PC-3 (cell line): Measurements from ENCODE around the gene ZNF407. TPM values are rescaled to one million over a fixed set of nuclear protein-coding genes. Genes with fewer than 3 reads are reported as not detected.

Experiments
- ATAC-seq: fragments of 200-7000 bp; cut with Tn5 transposase; 2 replicates; pipeline ENCODE4 v1.9.1; 2020; ENCODE audit warnings: mild to moderate bottlenecking, moderate library complexity
- BruUV-seq: library from RNA; stranded (reverse); fragments of 400-500 nt; replicated peaks from 2 replicates; lab custom pipeline; 2021; lab: Mats Ljungman, UMichigan
- CTCF ChIA-PET: fragments of 300-600 bp; sonication (Branson Sonifier 250); formaldehyde crosslinking; loops from one replicate; lab custom pipeline; 2022; ENCODE audit warnings: antibody characterized with exemption; lab: Charles Lee
- POLR2A ChIA-PET: fragments of 300-600 bp; sonication (Branson Sonifier 250); formaldehyde crosslinking; loops from one replicate; lab custom pipeline; 2022; ENCODE audit warnings: antibody characterized with exemption; ENCODE audit not compliant: unreplicated experiment; lab: Charles Lee
- DNase-seq: peaks from one replicate; pipeline ENCODE4 v3.0.0-alpha.2; 2015
- H2AFZ ChIP-seq: fragments of 300-600 bp; sonication (generic); 2 replicates; pipeline ENCODE4 v1.6.0; 2016; ENCODE audit warnings: antibody characterized with exemption, low read length
- H3F3A ChIP-seq: fragments of 300-600 bp; sonication (generic); one replicate; pipeline ENCODE4 v1.6.0; 2017; ENCODE audit warnings: antibody characterized with exemption, low read length, control low read depth, mild to moderate bottlenecking; ENCODE audit not compliant: unreplicated experiment
- H3K27ac ChIP-seq: fragments of 300-600 bp; sonication (generic); 2 replicates; pipeline ENCODE4 v1.5.1; 2016; ENCODE audit warnings: mild to moderate bottlenecking, low read length
- H3K27me3 ChIP-seq: fragments of 300-600 bp; sonication (generic); 2 replicates; pipeline ENCODE4 v1.6.1; 2016; ENCODE audit warnings: low read length, mixed read lengths
- H3K36me3 ChIP-seq: fragments of 300-600 bp; sonication (generic); 2 replicates; pipeline ENCODE4 v1.6.1; 2016; ENCODE audit warnings: low read depth, mixed run types, low read length, mixed read lengths
- H3K4me1 ChIP-seq: fragments of 300-600 bp; sonication (generic); 2 replicates; pipeline ENCODE4 v1.5.1; 2016; ENCODE audit warnings: low read length; ENCODE audit not compliant: insufficient read depth
- H3K4me2 ChIP-seq: fragments of 300-600 bp; sonication (generic); 2 replicates; pipeline ENCODE4 v1.6.0; 2016; ENCODE audit warnings: low read length
- H3K4me3 ChIP-seq: fragments of 300-600 bp; sonication (generic); 2 replicates; pipeline ENCODE4 v1.5.1; 2016; ENCODE audit warnings: mild to moderate bottlenecking, low read length, mixed read lengths
- H3K79me2 ChIP-seq: fragments of 300-600 bp; sonication (generic); 2 replicates; pipeline ENCODE4 v1.6.1; 2017; ENCODE audit warnings: low read length, mixed read lengths
- H3K9ac ChIP-seq: fragments of 300-600 bp; sonication (generic); 2 replicates; pipeline ENCODE4 v1.6.0; 2016; ENCODE audit warnings: mild to moderate bottlenecking, low read length
- H3K9me2 ChIP-seq: fragments of 300-600 bp; sonication (generic); replicated peaks from 2 replicates; pipeline ENCODE4 v1.6.1; 2016; ENCODE audit warnings: mixed run types, low read length, mixed read lengths
- H3K9me3 ChIP-seq: fragments of 300-600 bp; sonication (generic); 2 replicates; pipeline ENCODE4 v1.6.1; 2016; ENCODE audit warnings: low read length, mixed read lengths
- H4K20me1 ChIP-seq: fragments of 300-600 bp; sonication (generic); 2 replicates; pipeline ENCODE4 v1.6.1; 2016; ENCODE audit warnings: low read length, mixed read lengths
- EZH2 ChIP-seq: fragments of 300-600 bp; sonication (generic); IDR thresholded peaks from one replicate; pipeline ENCODE4 v1.6.1; 2017; ENCODE audit warnings: antibody characterized with exemption, mild to moderate bottlenecking, low read length; ENCODE audit not compliant: unreplicated experiment
- EZH2phosphoT487 ChIP-seq: fragments of 300-600 bp; sonication (generic); IDR thresholded peaks from 2 replicates; pipeline ENCODE4 v1.6.1; 2018; ENCODE audit warnings: mild to moderate bottlenecking, antibody characterized with exemption, low read length, borderline replicate concordance
- intact Hi-C: fragments of 100-400 bp; cut with micrococcal nuclease; formaldehyde crosslinking; loops from 2 replicates; pipeline ENCODE4 v1.9.0; 2023
- total RNA-seq: library from RNA; depleted of rRNA; stranded (reverse); fragments of >200 nt; gene quantifications from 2 replicates; pipeline ENCODE4 v1.2.3, GENCODE V29; 2014
- TF ChIP-seq, protein P1 (sequence below): fragments of 300-600 bp; sonication (generic); conservative IDR thresholded peaks from 2 replicates; pipeline ENCODE4 v1.5.1; 2017; ENCODE audit warnings: antibody characterized with exemption, low read depth, mild to moderate bottlenecking, low read length

The ZNF407 gene
- total RNA-seq, 1 experiment from 2014 or later: 9.3 TPM

DNA sequence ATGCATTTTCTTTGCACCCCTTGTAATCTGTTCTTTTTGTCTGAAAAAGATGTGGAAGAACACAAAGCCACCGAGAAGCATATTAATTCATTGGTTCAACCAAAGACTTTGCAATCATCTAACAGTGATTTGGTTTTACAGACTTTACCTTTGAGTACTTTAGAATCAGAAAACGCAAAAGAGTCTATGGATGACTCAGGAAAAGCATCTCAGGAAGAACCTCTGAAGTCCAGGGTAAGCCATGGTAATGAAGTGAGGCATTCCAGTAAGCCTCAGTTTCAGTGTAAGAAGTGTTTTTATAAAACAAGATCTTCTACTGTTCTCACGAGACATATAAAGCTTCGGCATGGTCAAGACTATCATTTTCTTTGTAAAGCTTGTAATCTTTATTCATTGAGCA is 35.2 kb downstream of the ZNF407 start:
- DNase-seq (no peak), ATAC-seq (no peak)
- CTCF ChIA-PET: no interaction called here
- no peaks in the 10 kb centered on the region for H3K27me3 ChIP-seq
- H3F3A ChIP-seq: no peaks in the 10 kb centered on the region
- no peak overlapping the region for H3K4me3 ChIP-seq
- H2AFZ ChIP-seq: no peak overlapping the region
- no peaks in the 10 kb centered on the region for H4K20me1 ChIP-seq
- H3K4me2 ChIP-seq: no peak overlapping the region
- H3K79me2 ChIP-seq: peaks cover 3% of the 10 kb centered on the region; the same call in 1 of the 2 replicates
- no peaks in the 10 kb centered on the region for H3K9me3 ChIP-seq
- H3K36me3 ChIP-seq: peaks cover 9% of the 10 kb centered on the region; the same call in 1 of the 2 replicates
- no peaks in the 10 kb centered on the region for H3K9me2 ChIP-seq
- BruUV-seq: no TSS peak
- intact Hi-C loops: no loop called here
- POLR2A ChIA-PET: no interaction called here
- H3K9ac ChIP-seq: no peak overlapping the region
- no peak overlapping the region for H3K27ac ChIP-seq
- no peak for TF ChIP-seq EZH2phosphoT487
- no peak for TF ChIP-seq EZH2
- TF ChIP-seq, protein P1, sequence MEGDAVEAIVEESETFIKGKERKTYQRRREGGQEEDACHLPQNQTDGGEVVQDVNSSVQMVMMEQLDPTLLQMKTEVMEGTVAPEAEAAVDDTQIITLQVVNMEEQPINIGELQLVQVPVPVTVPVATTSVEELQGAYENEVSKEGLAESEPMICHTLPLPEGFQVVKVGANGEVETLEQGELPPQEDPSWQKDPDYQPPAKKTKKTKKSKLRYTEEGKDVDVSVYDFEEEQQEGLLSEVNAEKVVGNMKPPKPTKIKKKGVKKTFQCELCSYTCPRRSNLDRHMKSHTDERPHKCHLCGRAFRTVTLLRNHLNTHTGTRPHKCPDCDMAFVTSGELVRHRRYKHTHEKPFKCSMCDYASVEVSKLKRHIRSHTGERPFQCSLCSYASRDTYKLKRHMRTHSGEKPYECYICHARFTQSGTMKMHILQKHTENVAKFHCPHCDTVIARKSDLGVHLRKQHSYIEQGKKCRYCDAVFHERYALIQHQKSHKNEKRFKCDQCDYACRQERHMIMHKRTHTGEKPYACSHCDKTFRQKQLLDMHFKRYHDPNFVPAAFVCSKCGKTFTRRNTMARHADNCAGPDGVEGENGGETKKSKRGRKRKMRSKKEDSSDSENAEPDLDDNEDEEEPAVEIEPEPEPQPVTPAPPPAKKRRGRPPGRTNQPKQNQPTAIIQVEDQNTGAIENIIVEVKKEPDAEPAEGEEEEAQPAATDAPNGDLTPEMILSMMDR: no peak
- H3K4me1 ChIP-seq: peaks cover 15% of the 10 kb centered on the region; the same call in 1 of the 2 replicates

DNA sequence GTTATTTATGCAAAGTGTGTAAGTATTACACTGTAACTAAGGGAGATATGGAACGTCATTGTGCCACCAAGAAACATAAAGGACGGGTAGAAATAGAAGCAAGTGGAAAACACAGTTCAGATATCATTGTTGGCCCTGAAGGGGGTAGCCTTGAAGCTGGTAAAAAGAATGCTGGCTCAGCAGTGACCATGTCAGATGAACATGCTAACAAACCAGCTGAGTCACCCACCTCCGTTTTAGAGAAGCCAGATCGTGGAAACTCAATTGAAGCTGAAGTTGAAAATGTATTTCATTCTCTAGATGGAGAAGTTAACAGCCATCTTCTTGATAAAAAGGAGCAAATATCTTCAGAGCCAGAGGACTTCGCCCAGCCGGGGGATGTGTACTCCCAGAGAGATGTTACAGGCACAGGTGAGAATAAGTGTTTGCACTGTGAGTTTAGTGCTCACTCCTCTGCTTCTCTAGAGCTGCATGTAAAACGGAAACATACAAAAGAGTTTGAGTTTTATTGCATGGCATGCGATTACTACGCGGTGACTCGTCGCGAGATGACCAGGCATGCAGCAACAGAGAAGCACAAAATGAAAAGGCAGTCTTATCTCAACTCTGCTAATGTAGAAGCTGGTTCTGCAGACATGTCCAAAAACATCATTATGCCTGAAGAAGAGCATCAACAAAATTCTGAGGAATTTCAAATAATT is 36.1 kb downstream of the ZNF407 start:
- Histone ChIP-seq H3K9me3 (no peaks in the 10 kb centered on the region), H3K9me2 (no peaks in the 10 kb centered on the region), H4K20me1 (no peaks in the 10 kb centered on the region), H3F3A (no peaks in the 10 kb centered on the region), H2AFZ (no peak overlapping the region), H3K4me2 (peak overlapping the region; percentile 35), H3K27ac (0 out of 2 replicates have a peak overlapping the region, but pooled peaks have one; percentile 17), H3K9ac (no peak overlapping the region), H3K4me1 (peaks cover 15% of the 10 kb centered on the region; the same call in 1 of the 2 replicates), H3K79me2 (peaks cover 3% of the 10 kb centered on the region; the same call in 1 of the 2 replicates), H3K27me3 (no peaks in the 10 kb centered on the region), H3K36me3 (peaks cover 9% of the 10 kb centered on the region; the same call in 1 of the 2 replicates), H3K4me3 (no peak overlapping the region)
- peak; percentile 61 for DNase-seq
- peak; percentile 70 for ATAC-seq
- TF ChIP-seq EZH2: no peak
- TF ChIP-seq EZH2phosphoT487: no peak
- TF ChIP-seq, protein P1: no peak
- intact Hi-C loops: no loop called here
- POLR2A ChIA-PET: no interaction called here
- CTCF ChIA-PET: no interaction called here
- BruUV-seq: TSS peak; percentile 7

DNA sequence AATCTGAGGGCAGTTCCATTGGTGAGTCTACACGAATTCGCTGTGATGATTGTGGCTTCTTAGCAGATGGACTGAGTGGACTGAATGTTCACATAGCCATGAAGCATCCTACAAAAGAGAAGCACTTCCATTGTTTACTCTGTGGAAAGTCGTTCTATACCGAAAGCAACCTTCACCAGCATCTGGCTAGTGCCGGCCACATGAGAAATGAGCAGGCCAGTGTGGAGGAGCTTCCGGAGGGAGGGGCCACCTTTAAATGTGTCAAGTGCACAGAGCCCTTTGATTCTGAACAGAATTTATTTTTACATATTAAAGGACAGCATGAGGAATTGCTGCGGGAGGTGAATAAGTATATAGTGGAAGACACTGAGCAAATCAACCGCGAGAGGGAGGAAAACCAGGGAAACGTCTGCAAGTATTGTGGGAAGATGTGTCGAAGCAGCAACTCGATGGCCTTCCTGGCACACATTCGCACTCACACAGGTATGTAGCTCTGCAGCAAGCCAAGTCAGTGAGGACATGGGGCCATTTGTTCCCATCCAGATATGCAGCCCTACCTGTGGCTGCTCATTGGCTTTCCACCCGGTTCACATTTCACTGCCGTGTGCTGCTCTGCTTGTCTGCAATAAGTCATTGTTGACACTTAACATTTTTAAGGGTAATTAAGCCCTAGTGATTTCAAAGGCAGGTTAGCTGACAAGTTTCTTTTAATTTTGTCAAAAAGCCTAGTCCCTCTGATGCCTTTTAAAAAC is 37.7 kb downstream of the ZNF407 start:
- no peak overlapping the region for H3K27ac ChIP-seq
- H3K4me1 ChIP-seq: peaks cover 15% of the 10 kb centered on the region; the same call in 1 of the 2 replicates
- H3K27me3 ChIP-seq: no peaks in the 10 kb centered on the region
- intact Hi-C loops: no loop called here
- no TSS peak for BruUV-seq
- no peak overlapping the region for H3K9ac ChIP-seq
- no peaks in the 10 kb centered on the region for H3K9me3 ChIP-seq
- H3K9me2 ChIP-seq: no peaks in the 10 kb centered on the region
- ChIA-PET POLR2A (no interaction called here), CTCF (no interaction called here)
- H3K4me2 ChIP-seq: no peak overlapping the region
- no peak overlapping the region for H2AFZ ChIP-seq
- no peak for TF ChIP-seq EZH2phosphoT487
- TF ChIP-seq, protein P1: no peak
- TF ChIP-seq EZH2: no peak
- no peaks in the 10 kb centered on the region for H3K79me2 ChIP-seq
- DNase-seq (no peak), ATAC-seq (no peak)
- H3F3A ChIP-seq: no peaks in the 10 kb centered on the region
- H4K20me1 ChIP-seq: no peaks in the 10 kb centered on the region
- peaks cover 9% of the 10 kb centered on the region; the same call in 1 of the 2 replicates for H3K36me3 ChIP-seq
- H3K4me3 ChIP-seq: no peak overlapping the region
